ENCODE results near the gene STAC3. TPM values are rescaled to one million over a fixed set of nuclear protein-coding genes. Genes with fewer than 3 reads are reported as not detected.
A peak's percentile ranks its signal among the peaks of the same experiment; 100 is the strongest.

The STAC3 gene
- total RNA-seq, 1 experiment from 2014 or later: 2.5 TPM

DNA sequence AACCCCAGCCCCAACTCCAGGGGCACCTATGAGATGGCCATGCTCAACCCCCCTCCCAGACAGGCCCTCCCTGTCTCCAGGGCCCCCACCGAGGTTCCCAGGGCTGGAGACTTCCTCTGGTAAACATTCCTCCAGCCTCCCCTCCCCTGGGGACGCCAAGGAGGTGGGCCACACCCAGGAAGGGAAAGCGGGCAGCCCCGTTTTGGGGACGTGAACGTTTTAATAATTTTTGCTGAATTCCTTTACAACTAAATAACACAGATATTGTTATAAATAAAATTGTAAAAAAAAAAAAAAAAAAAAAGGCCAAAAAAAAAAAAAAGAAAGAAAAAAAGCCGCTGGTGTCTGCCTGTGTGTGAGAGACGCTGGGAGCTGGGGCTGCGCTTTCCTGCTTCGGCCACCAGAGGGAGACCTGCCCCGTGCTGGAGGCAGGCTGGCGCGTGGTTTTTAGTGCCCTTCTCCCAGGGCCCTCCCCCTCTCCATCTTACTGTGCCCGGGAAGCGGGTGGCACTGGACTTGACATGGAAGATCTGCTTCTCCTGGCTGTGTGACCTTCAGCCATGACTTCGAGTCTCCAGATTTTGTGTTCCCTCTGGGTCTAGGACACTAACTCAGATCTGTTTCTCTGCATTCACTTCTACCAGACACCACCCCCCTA is 37.8 kb downstream of the STAC3 start:
- Histone ChIP-seq H3K9me3 (ENCODE audit: control insufficient read depth in 1 of 2, insufficient read depth in 1 of 2, low read depth in 1 of 2, low read length in 2 of 2) (no peaks in the 10 kb centered on the region), H3K79me2 (ENCODE audit: insufficient read depth, low read length) (no peaks in the 10 kb centered on the region), H3K36me3 (ENCODE audit: control insufficient read depth in 1 of 2, insufficient read depth in 2 of 2, low read length in 2 of 2) (no peaks in the 10 kb centered on the region), H3K4me2 (ENCODE audit: low read length) (peak overlapping the region; percentile 59), H3K4me3 (replicated peaks in 1 of 2; ENCODE audit: low read depth in 1 of 2, low read length in 2 of 2) (no peak overlapping the region), H3K27ac (ENCODE audit: low read depth, low read length) (no peak overlapping the region), H2AFZ (ENCODE audit: low read depth, low read length, poor library complexity, severe bottlenecking) (peak overlapping the region; percentile 41), H3K27me3 (ENCODE audit: insufficient read depth, low read length) (no peaks in the 10 kb centered on the region), H3K9ac (ENCODE audit: low read length) (peak overlapping the region; percentile 24; the same call in 1 of the 2 replicates), H3K4me1 (ENCODE audit: control insufficient read depth in 1 of 2, insufficient read depth in 2 of 2, low read length in 2 of 2) (peaks cover 17 to 47% of the 10 kb centered on the region in 2 experiments), H4K20me1 (ENCODE audit: insufficient read depth) (no peaks in the 10 kb centered on the region), H3K9me2 (ENCODE audit: insufficient read depth) (no peaks in the 10 kb centered on the region)
- intact Hi-C loops (cut with micrococcal nuclease): loop anchor here (1.0 to 2.0 kb wide), 3 partner anchors 26 to 240 kb away; no protein-coding TSS in a partner anchor
- ATAC-seq (peak; percentile 62), DNase-seq (ENCODE audit: low read depth, low spot score) (peak; percentile 59)
- no TSS peak for BruUV-seq (replicated peaks)
- ChIA-PET POLR2A (interaction anchor here (0.5 to 1.9 kb wide), 7 partner anchors 16 to 559 kb away, joined by 3 to 7 read pairs (median 4); partner anchors contain the start of genes EEF1AKMT3 and SHMT2), RAD21 (ENCODE audit: low non-redundant PET in 1 of 2, low total read pairs in 2 of 2, uncharacterized antibody in 2 of 2, unreplicated experiment in 2 of 2) (interaction anchor here (0.9 to 1.9 kb wide), 3 partner anchors 26 to 30 kb away, joined by 3 to 13 read pairs (median 4); no protein-coding TSS in a partner anchor), CTCF (interaction anchor here (0.9 to 4.2 kb wide), 14 partner anchors 14 to 249 kb away, joined by 3 to 103 read pairs (median 6); partner anchors contain the start of genes INHBE and SHMT2)
- TF ChIP-seq SP1 (IDR thresholded peaks at IDR 0.05; ENCODE audit: low read depth) (no peak), EZH2 (IDR thresholded peaks at IDR 0.05) (no peak), RAD21 (IDR thresholded peaks at IDR 0.05; ENCODE audit: low read depth) (peak; percentile 87), YY1 (IDR thresholded peaks at IDR 0.05; ENCODE audit: extremely low read depth, insufficient replicate concordance, low read depth, low read length) (peak; percentile 22), EZH2phosphoT487 (IDR thresholded peaks at IDR 0.05; ENCODE audit: borderline replicate concordance) (no peak), ZNF274 (IDR thresholded peaks at IDR 0.05; ENCODE audit: low read depth, low read length) (no peak), SRF (IDR thresholded peaks at IDR 0.05; ENCODE audit: low read depth) (no peak), EGR1 (IDR thresholded peaks at IDR 0.05; ENCODE audit: low read depth) (no peak), TCF7L2 (IDR thresholded peaks at IDR 0.05; ENCODE audit: borderline replicate concordance, extremely low read depth, insufficient read depth, insufficient read length) (no peak), CEBPB (IDR thresholded peaks at IDR 0.05; ENCODE audit: low read depth) (no peak), SIN3A (IDR thresholded peaks at IDR 0.05; ENCODE audit: low read depth) (no peak), ZFX (IDR thresholded peaks at IDR 0.05) (no peak), POLR2AphosphoS5 (IDR thresholded peaks at IDR 0.05; ENCODE audit: low read depth, low read length) (peak; percentile 16; the same call in 1 of the 2 replicates), ELF1 (IDR thresholded peaks at IDR 0.05; ENCODE audit: borderline replicate concordance, low read depth) (no peak), FOSL1 (IDR thresholded peaks at IDR 0.05; ENCODE audit: low read depth) (no peak), CBX3 (IDR thresholded peaks at IDR 0.05; ENCODE audit: low read depth) (no peak), POLR2A (IDR thresholded peaks at IDR 0.05; ENCODE audit: borderline replicate concordance, extremely low read depth, insufficient read depth, insufficient read length) (no peak), JUND (IDR thresholded peaks at IDR 0.05) (no peak)
- TF ChIP-seq, protein P1, sequence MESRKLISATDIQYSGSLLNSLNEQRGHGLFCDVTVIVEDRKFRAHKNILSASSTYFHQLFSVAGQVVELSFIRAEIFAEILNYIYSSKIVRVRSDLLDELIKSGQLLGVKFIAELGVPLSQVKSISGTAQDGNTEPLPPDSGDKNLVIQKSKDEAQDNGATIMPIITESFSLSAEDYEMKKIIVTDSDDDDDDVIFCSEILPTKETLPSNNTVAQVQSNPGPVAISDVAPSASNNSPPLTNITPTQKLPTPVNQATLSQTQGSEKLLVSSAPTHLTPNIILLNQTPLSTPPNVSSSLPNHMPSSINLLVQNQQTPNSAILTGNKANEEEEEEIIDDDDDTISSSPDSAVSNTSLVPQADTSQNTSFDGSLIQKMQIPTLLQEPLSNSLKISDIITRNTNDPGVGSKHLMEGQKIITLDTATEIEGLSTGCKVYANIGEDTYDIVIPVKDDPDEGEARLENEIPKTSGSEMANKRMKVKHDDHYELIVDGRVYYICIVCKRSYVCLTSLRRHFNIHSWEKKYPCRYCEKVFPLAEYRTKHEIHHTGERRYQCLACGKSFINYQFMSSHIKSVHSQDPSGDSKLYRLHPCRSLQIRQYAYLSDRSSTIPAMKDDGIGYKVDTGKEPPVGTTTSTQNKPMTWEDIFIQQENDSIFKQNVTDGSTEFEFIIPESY (IDR thresholded peaks at IDR 0.05; ENCODE audit: extremely low read depth, insufficient replicate concordance, low read length): no peak
- TF ChIP-seq, protein P2, sequence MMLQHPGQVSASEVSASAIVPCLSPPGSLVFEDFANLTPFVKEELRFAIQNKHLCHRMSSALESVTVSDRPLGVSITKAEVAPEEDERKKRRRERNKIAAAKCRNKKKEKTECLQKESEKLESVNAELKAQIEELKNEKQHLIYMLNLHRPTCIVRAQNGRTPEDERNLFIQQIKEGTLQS (IDR thresholded peaks at IDR 0.05): no peak
- TF ChIP-seq, protein P3, sequence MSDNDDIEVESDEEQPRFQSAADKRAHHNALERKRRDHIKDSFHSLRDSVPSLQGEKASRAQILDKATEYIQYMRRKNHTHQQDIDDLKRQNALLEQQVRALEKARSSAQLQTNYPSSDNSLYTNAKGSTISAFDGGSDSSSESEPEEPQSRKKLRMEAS (IDR thresholded peaks at IDR 0.05): peak; percentile 83
- TF ChIP-seq, protein P4, sequence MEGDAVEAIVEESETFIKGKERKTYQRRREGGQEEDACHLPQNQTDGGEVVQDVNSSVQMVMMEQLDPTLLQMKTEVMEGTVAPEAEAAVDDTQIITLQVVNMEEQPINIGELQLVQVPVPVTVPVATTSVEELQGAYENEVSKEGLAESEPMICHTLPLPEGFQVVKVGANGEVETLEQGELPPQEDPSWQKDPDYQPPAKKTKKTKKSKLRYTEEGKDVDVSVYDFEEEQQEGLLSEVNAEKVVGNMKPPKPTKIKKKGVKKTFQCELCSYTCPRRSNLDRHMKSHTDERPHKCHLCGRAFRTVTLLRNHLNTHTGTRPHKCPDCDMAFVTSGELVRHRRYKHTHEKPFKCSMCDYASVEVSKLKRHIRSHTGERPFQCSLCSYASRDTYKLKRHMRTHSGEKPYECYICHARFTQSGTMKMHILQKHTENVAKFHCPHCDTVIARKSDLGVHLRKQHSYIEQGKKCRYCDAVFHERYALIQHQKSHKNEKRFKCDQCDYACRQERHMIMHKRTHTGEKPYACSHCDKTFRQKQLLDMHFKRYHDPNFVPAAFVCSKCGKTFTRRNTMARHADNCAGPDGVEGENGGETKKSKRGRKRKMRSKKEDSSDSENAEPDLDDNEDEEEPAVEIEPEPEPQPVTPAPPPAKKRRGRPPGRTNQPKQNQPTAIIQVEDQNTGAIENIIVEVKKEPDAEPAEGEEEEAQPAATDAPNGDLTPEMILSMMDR (IDR thresholded peaks at IDR 0.05 in 2 of 3, conservative IDR thresholded peaks at IDR 0.05 in 1 of 3; ENCODE audit: borderline replicate concordance in 1 of 3, insufficient read depth in 1 of 3, low read depth in 2 of 3, low read length in 2 of 3): peak; percentile 86 to 97 (median 97)
